ENCODE results near the gene KIF26B.
"Not testable (repeated sequence)": the region's sequence is repeated elsewhere in the genome, so short reads cannot be mapped to it uniquely, and the experiment has no call there.

Gene KIF26B

GRCh38 chr1:245401881-245402587 is 247.2 kb downstream of the KIF26B start:
- no peak for DNase-seq

GRCh38 chr1:245402998-245403397 is 248.2 kb downstream of the KIF26B start:
- not testable (repeated sequence) for DNase-seq

- no peak for DNase-seq
Observed at GRCh38 chr1:245404527-245404926, 249.7 kb downstream of the KIF26B start.

GRCh38 chr1:245404952-245405351 is 250.2 kb downstream of the KIF26B start:
- no peak for DNase-seq

- DNase-seq: no peak
Observed at GRCh38 chr1:245406426-245406825, 251.6 kb downstream of the KIF26B start.

- DNase-seq: no peak
Observed at GRCh38 chr1:245407983-245408382, 253.2 kb downstream of the KIF26B start.

GRCh38 chr1:245409341-245410195 is 254.8 kb downstream of the KIF26B start:
- DNase-seq: no peak

GRCh38 chr1:245411245-245412036 is 256.7 kb downstream of the KIF26B start:
- DNase-seq: no peak

- DNase-seq: no peak
Observed at GRCh38 chr1:245412306-245412705, 257.5 kb downstream of the KIF26B start.

GRCh38 chr1:245416781-245417180 is 262.0 kb downstream of the KIF26B start:
- no peak for DNase-seq

- no peak for DNase-seq
Observed at GRCh38 chr1:245418077-245418476, 263.3 kb downstream of the KIF26B start.

- DNase-seq: no peak
Observed at GRCh38 chr1:245419461-245419978, 264.7 kb downstream of the KIF26B start.

GRCh38 chr1:245419989-245420388 is 265.2 kb downstream of the KIF26B start:
- DNase-seq: no peak

GRCh38 chr1:245420926-245421325 is 266.1 kb downstream of the KIF26B start:
- no peak for DNase-seq

GRCh38 chr1:245428681-245429080 is 273.9 kb downstream of the KIF26B start:
- no peak for DNase-seq

- DNase-seq: no peak
Observed at GRCh38 chr1:245431706-245432105, 276.9 kb downstream of the KIF26B start.

- no peak for DNase-seq
Observed at GRCh38 chr1:245432228-245432875, 277.6 kb downstream of the KIF26B start.

GRCh38 chr1:245433561-245433960 is 278.8 kb downstream of the KIF26B start:
- no peak for DNase-seq

GRCh38 chr1:245434280-245434679 is 279.5 kb downstream of the KIF26B start:
- no peak for DNase-seq

GRCh38 chr1:245436407-245436806 is 281.6 kb downstream of the KIF26B start:
- no peak for DNase-seq

GRCh38 chr1:245437369-245438062 is 282.7 kb downstream of the KIF26B start:
- no peak for DNase-seq

- no peak for DNase-seq
Observed at GRCh38 chr1:245440922-245441321, 286.1 kb downstream of the KIF26B start.

Measured in SIG-M5 (cell line).